GM18861 (cell line): ENCODE results near the gene IGFBP5.

Experiments
- ATAC-seq: cut with Tn5 transposase; IDR thresholded peaks from one replicate; pipeline ENCODE4 v1.9.1; 2021; ENCODE audit not compliant: unreplicated experiment

IGFBP5 gene

GRCh38 chr2:216689397-216689796 lies 6.0 kb downstream of the IGFBP5 start:
- no peak for ATAC-seq

- ATAC-seq = no peak
Measured at GRCh38 chr2:216688731-216689340, 6.5 kb downstream of the IGFBP5 start.

GRCh38 chr2:216687646-216688045 lies 7.7 kb downstream of the IGFBP5 start:
- no peak for ATAC-seq

GRCh38 chr2:216687111-216687510 lies 8.2 kb downstream of the IGFBP5 start:
- no peak for ATAC-seq

- ATAC-seq = no peak
Measured at GRCh38 chr2:216685327-216685875, 9.9 kb downstream of the IGFBP5 start.

GRCh38 chr2:216683846-216684245 lies 11.5 kb downstream of the IGFBP5 start:
- no peak for ATAC-seq

- no peak for ATAC-seq
Measured at GRCh38 chr2:216681683-216682082, 13.7 kb downstream of the IGFBP5 start.

- ATAC-seq = no peak
Measured at GRCh38 chr2:216680951-216681629, 14.3 kb downstream of the IGFBP5 start.

GRCh38 chr2:216679658-216680024 lies 15.7 kb downstream of the IGFBP5 start:
- ATAC-seq = no peak

- ATAC-seq = no peak
Measured at GRCh38 chr2:216678813-216679657, 16.3 kb downstream of the IGFBP5 start.

- no peak for ATAC-seq
Measured at GRCh38 chr2:216678098-216678465, 17.3 kb downstream of the IGFBP5 start.

GRCh38 chr2:216677439-216678097 lies 17.8 kb downstream of the IGFBP5 start:
- ATAC-seq = no peak

- no peak for ATAC-seq
Measured at GRCh38 chr2:216676630-216677029, 18.7 kb downstream of the IGFBP5 start.

GRCh38 chr2:216674376-216674775 lies 21.0 kb downstream of the IGFBP5 start:
- no peak for ATAC-seq

- ATAC-seq = no peak
Measured at GRCh38 chr2:216673609-216674008, 21.7 kb downstream of the IGFBP5 start.

GRCh38 chr2:216673021-216673420 lies 22.3 kb downstream of the IGFBP5 start:
- no peak for ATAC-seq

GRCh38 chr2:216672466-216672865 lies 22.9 kb downstream of the IGFBP5 start:
- ATAC-seq = no peak

GRCh38 chr2:216671791-216672343 lies 23.5 kb downstream of the IGFBP5 start:
- no peak for ATAC-seq

- ATAC-seq = no peak
Measured at GRCh38 chr2:216671081-216671411, 24.3 kb downstream of the IGFBP5 start.

GRCh38 chr2:216670266-216671080 lies 24.9 kb downstream of the IGFBP5 start:
- ATAC-seq = no peak
